GM21526 (cell line): ENCODE data around the gene SUSD1.
"Not testable (repeated sequence)": the region's sequence is repeated elsewhere in the genome, so short reads cannot be mapped to it uniquely, and the experiment has no call there.

Experiments used
- ATAC-seq: cut with Tn5 transposase; IDR thresholded peaks from one replicate; pipeline ENCODE4 v1.9.1; 2021; ENCODE audit warnings: moderate library complexity; ENCODE audit not compliant: unreplicated experiment, low FRiP score

Gene SUSD1

DNA sequence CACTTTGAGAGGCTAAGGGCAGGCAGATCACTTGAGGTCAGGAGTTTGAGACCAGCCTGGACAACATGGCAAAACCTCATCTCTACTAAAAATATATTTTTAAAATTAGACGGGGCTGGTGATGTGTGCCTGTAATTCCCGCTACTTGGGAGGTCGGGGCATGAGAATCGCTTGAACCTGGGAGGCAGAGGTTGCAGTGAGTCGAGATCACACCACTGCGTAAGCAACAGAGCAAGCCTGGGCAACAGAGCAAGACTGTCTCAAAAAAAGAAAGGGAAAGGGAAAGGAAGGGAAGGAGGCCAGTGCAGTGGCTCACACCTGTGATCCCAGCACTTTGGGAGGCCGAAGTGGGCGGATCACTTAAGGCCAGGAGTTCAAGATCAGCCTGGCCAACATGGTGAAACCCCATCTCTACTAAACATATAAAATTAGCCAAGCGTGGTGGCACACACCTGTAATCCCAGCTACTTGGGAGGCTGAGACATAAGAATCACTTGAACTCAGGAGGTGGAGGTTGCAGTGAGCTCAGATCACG lies 101.4 kb downstream of the SUSD1 start:
- not testable (repeated sequence) for ATAC-seq

DNA sequence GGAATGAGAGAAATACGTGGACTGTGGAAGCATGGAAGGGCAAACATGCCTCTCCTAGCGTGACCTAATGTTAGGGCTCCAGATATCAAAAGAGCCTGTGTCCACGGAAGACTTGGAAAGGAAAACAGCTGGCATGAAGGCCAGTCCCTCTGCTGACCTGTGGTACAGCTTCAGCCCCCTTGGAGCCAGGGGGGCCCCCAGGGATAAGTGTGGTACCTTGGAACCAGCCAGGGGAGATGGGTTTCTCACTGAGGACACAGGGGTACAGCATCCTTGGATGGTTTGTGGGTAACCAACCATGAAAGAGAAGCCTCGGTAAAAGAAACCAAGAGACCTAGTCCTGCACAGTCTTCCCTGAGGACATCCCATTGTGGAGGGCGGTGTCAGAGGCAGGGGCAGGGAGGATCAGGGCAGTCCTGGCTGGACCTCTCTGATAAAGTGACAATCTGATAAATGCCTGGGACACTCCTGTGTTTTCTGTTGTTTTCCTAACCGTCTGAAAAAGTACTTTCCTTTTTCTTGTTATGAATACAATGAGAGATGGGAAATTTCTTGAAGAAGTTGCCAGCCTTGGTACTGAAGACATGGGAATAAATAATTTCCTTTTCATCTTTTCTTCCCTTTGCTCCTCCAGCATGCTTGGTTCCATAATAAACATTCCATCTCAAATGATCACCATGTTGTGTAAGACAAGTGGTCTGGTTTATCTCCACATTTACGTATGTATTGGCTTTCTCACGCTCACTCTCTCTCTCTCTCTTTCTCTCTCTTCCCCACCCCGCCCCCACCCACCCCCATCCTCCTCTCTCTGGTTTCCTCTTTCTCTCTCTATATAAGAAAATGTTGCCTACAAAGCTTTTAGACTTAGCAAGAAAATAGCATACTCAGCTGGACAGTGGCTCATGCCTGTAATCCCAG lies 102.1 kb downstream of the SUSD1 start:
- no peak for ATAC-seq

DNA sequence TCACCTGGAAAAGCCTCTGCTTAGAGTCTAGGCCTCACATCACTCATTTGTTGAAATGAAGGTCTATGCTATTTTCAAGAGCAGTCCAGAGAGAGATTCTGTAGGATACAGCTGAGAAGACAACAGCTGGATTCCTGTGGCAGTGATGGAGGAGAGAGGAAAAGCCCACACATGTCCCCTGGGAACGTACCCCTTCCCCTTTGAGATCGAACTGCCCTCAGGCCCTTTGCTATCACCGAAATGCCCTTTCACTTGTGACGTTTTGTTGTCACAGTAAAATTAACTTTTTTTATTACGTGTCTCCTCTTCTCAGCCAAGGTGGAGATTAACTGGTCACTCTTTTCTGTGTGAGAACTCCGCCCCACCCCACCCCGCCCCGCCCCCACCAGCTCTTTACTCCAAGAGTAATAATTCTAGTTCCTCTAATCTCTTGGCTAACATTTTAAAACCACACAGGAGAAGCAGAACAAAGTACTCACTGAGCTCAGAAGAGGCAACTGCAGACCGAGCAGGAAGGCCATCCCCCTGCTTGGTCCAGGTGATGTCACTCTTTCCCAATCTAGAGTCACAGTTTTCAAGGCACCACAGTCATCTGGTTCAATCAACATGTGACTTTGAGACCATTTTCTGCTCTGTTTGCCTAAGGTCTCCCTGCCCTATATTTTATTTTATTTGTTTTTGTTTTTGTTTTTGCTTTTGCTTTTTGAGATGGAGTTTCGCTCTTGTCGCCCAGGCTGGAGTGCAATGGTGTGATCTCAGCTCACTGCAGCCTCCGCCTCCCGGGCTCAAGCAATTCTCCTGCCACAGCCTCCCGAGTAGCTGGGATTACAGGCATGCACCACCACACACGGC lies 105.6 kb downstream of the SUSD1 start:
- ATAC-seq = no peak

DNA sequence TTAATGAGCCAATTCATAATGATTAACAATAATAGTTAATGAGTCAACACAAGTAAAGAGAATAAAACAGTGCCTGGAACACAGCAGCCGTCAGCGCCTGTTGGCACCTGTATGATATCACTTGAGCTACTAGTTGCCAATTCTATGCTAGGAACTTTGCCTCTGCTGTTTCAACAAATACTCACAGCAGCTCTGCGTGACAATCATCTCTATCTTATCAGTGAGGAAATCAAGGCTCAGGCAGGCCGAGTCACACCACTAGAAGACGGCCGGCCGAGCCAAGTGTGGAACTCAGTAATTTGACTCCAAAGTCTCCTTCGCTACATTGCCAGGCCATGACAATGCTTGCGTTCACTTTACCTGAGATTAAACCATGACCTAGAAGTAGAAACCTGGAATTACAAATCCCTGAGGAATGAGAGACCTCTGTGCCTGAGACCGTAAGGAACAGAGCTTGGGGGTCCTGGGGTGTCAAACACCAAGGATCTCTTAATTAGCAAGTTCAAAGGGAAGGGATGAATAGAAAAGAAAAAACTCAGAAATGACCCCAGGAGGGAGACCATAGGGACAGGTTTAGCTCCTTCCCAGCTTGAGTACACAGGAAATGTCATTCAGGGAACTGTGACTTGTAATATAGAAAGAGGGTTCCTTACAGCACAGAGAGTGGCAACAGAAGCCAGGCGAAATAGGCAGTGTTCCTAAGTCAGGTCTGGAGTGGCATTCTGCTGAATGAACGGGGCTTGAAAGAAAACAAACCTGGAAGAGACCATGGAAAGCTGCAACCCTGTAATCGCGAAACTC lies 109.1 kb downstream of the SUSD1 start:
- ATAC-seq = no peak

DNA sequence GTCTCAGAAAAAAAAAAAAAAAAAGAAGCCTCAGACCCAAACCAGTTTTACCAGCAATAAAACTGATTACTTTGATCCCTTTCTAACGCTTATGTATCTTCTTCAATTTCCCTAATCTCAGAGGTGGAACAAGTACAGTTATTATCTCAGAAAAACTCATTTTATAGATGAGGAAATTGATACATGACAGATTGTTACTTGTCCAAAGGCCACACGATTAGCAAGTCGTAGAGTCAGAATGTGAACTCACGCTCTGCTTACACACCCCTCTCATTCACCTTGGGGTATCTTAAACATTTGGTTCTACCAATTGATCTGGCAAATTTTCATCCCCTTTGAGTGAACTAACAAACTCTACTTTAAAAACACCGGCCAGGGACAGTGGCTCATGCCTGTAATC lies 110.2 kb downstream of the SUSD1 start:
- ATAC-seq = no peak

DNA sequence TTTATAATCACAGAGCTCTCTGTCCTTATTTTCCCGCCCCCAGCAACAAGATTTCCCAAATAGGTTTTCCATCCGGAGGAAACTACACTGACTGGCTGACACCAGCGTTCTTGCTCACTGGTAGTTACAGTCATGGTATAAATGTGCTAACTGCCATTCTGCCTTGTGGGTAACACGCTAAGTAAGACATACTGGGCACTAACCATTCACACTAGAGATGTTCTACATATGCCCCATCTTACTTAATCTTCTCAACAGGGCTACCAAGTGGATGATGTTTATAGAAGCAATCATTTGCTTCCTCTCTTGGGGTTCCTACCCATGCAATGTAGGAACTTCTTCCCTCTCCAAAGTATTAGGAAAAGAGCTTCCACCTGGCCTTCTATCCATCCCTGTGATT lies 111.5 kb downstream of the SUSD1 start:
- no peak for ATAC-seq

DNA sequence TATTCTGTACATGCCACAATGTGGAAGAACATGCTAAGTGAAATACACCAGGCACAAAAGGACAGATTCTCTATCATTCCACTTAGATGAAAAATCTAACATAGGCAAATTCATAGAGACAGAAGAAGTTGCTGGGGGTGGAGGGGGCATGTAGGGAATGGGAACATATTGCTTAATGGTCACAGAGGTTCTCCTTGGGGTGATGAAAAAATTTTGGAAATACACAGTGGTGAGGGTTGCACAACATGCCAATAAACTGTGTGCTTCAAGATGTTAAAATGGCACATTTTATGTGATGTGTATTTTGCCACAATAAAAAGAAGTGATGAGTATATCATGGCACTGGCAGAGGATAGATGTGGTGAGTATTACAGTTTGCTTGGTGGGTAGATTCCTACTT lies 111.9 kb downstream of the SUSD1 start:
- no peak for ATAC-seq

DNA sequence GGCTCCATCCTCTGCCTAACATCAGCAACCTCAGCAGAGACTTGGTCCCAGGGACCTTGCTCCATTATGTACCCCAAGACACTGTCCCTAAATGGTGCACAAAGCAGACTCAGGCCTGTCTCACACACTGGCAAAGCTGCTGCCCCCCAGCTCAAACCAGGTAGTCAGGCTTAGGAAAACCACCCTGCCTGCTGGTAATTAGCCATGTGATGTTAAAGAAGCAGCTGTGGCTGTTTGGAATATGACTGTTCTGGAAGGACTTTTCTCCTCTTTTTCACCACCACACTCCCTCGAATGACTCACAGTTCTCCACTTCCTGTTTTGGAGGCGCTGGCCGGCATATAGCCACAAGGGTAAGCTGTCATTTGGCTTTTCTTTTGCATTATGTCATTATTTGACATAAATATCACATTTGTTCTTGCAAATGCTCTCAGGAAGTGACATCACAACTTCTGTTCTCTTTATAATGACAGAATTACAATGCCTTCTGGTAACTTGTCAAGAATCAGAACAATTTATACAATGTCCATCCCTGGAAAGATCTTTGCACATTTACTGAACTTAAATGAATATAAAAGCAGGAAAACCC lies 113.9 kb downstream of the SUSD1 start:
- ATAC-seq = no peak

DNA sequence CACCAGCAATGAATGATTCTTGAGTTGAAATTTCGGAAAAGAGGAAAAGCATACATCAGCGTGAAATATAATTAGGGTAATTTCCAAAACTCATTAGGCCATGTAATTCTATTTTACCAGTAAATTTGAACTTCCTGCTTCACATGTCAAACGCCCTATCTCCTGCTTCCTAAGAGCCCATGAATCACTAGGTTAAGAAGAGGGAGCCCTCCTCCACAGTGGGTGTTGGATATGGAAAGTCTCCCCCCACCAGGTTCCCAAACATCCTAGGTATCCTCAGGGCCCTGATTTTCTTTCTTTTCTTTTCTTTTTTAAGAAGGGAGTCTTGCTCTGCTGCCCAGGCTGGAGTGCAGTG lies 115.2 kb downstream of the SUSD1 start:
- ATAC-seq = no peak

DNA sequence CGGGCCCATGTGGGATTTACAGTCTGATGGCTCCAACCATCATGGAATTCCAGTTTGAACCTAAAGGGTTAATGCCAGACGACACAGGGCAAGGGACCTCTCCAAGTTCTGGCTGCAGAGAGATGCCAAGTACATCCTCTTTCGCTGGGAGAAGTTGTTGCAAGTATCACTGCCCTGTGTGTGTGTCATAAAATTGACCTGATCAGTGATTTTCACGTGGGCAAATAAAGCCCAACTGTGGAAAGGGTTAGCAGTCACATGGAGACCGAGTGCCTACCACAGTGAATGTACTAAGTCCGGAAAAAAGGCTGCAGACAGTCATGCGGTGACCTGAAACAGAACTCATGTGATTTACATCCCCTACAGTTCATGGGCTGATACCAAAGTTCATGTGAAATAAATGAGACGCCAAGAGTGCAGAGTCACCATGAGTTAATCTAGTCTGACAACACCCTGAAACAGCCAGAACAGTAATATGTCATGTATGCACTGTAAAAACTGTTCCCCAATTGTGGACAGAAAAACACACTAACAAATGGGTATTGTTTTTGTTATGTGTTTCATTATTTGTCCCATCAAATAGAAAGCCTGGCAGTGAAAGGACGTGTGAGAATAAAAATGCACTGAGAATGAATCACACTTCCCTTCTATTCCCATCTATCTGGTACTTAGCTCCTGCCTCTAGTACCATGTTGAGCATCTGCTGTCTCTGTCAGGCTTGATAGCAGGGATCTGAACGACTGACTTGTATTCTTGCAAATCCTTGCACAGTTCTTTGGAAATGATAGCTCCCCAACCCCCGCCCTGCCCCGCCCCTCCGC lies 115.7 kb downstream of the SUSD1 start:
- no peak for ATAC-seq

DNA sequence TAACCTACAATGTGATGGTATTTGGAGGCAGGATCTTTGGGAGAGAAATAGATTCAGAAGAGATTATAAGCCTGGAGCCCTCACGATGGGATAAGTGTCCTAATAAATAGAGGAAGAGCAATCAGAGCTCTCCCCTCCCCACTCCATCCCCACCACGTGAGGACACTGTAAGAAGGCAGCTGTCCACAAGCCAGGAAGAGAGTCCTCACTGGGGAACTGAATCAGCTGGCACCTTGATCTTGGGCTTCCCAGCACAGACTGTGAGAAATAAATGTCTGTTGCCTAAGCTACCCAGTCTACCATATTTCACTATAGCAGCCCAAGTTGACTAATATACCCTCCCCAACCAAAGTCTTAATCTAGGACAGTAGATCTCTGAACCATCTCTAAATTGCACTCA lies 118.1 kb downstream of the SUSD1 start:
- no peak for ATAC-seq

DNA sequence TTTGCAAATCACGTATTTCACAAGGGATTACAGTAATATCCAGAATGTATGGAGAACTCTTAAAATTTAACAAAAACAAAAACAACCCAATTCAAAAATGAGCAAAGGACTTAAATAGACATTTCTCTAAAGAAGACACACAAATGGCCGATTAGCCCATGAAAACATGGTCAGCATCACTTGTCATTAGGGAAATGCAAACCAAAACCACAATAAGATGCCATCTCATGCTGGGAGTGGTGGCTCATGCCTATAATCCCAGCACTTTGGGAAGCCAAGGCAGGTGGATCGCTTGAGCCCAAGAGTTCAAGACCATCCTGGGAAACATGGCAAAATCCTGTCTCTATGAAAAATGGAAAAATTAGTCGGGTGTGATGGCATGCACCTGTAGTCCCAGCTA lies 120.2 kb downstream of the SUSD1 start:
- ATAC-seq = no peak

DNA sequence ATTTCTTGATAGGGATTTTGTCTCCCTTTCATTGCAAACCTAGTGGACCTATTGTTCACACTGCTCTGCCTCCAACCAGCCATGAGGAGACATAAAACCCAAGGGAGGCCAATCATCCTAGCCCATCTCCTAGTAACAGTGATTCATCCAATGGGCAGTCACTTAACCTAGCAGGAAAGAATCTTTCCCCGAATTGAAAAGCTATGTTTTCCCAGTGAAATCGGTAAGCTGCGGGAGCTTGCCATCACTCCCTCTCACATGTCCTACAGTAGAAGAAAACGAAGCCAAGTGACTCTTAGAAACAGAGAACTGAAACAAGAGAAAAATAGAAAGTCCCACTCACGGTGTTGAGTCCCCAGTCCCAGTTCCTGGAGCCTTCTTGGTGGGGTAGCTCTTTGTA lies 123.3 kb downstream of the SUSD1 start:
- ATAC-seq = no peak

DNA sequence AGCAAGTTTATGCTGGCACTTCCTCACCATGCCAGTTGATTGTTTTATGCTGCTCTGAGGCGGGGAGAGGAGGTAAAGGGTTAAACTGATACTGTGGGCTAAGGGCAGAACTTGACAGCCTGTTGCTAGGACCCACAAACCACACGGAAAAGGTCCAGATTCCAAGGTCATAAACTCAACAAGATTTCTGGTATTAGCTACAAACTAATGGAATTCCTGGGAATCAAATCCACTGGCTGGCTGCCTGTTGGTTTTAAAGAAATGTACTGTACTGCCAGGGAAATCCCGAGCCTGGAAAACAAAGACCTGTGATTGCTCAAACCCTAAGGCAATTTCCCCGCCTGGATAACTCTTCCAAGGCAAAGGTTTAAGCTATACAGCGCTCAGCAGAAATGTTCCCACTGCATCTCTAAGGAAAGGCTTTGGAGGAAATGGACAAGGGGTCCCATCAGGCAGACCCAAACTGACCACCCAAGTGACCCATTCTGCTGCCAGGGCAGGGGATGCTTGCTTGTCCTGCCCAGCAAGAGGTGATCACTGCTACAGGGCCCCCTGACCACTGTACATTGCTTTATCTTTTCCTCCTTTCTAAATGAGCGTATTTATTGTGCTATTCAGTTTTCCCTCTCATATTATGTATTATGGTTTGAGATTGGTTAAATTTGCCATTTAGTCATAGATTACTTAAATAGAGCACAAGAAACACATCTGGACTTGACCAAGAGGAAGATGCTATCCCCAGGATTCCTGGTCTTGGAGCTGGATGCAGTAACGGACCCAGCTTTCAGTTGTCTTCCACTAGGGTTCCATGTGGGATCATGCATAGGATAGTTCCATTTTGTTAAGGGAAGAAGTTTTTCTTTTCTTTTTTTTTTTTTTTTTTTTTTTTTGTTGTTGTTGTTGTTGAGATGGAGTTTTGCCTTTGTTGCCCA lies 124.3 kb downstream of the SUSD1 start:
- ATAC-seq = no peak

DNA sequence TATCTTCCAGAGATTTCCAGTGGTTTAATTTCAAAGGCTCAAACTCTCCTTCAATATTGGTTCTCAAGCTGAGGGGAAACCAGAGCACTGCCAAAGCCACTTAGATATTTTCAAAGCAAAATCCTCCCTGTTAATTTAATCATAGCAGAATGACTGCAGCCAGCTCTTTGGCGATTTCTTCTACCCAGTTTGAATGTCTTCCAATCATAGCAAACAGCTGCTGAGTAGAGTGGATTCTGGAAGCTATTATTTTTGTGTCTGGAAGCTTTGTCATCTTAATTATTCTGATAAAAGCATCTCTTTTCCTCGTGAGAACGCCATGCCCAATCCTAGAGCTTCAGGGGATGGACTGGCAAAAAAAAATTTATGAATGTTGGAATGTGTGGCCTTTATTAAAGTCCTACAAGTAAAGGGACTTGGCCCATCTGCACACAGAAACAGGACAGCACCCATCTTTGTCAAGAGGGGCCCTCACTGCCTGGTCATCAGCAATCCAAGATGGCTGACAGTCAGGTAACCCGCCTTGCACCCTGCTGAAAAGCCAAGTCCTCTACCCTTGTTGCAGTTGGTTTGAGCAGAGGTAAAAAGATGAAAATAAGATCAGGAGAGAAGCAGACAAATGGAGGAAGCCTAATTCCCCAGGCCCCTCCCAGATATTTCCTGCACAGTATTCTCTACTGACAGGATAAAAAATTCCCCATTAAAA lies 125.1 kb downstream of the SUSD1 start:
- no peak for ATAC-seq

DNA sequence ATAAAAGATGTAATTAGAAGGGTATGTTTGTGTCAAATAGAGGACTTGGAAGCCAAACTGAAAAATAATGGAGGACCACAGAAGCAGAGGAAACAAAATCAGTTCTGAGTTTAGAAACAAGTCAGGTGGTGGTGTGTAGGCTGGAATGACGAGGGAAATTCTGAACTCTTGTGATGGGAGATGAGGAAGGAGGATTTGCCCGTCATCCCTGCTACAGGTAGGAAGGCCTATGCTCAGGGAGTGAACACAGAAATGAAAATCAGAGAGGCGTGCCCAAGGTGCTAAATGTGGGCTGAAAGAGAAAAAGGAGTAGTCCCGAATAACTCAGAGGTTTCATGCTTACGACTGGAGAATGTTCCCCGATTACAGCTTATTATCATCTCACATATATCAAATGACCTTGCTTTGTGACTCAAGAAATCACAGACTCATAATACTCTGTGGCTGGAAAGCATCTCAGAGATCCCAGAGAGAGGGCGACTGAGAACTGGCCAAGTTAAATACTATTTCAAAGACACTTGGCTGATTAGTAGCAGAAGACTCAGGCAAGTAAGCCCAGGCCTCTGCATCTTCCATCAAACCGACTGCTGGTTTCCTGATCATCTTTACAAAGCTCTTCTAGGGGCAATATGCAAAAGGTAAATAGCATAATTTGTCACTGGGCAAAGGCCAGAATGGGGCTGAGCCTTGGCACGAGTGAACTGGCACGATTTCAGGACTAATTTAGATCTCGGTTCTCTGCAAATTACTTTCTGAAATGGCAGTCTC lies 126.0 kb downstream of the SUSD1 start:
- no peak for ATAC-seq

DNA sequence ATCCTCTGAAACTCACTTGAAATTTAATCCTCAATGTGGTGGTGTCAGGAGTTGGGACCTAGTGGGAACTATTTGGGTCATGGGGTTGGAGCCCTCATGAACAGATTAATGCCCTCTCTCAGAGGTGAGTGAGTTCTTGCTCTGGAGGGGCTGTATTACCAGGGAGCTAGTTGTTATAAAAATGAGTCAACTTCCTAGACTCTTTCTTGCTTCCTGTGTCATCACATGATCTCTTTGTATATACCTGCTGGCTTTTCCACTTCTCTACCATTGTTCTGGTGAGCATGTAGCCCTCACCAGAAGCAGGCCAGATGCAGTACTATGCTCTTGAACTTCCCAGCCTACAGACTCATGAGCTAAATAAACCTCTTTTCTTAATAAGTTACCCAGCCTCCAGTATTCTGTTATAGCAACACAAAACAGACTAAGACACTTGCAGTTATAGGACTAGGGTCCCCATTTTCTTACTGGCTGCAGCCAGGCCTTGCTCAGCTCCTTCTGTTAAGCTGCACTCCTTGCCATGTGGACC lies 127.5 kb downstream of the SUSD1 start:
- ATAC-seq = no peak
